H9 (cell line): Measurements from ENCODE around the gene RERE. TPM values are rescaled to one million over a fixed set of nuclear protein-coding genes. Genes with fewer than 3 reads are reported as not detected.

ENCODE experiments used
- DNase-seq: peaks from one replicate; pipeline ENCODE4 v3.0.0-alpha.2; 2017
- H2AFZ ChIP-seq: one replicate; pipeline ENCODE4 v1.6.1; 2013; ENCODE audit warnings: mild to moderate bottlenecking, low read length, control low read depth, moderate library complexity
- H2AK5ac ChIP-seq: 2 replicates; pipeline ENCODE4 v1.6.1; 2013; ENCODE audit warnings: low read length, control low read depth, mixed read lengths; ENCODE audit not compliant: insufficient read length
- H2BK120ac ChIP-seq: one replicate; pipeline ENCODE4 v1.6.1; 2013; ENCODE audit warnings: low read depth, mild to moderate bottlenecking, low read length, control low read depth, inconsistent platforms; ENCODE audit not compliant: poor library complexity, severe bottlenecking
- H2BK12ac ChIP-seq: 2 replicates; pipeline ENCODE4 v1.6.1; 2013; ENCODE audit warnings: low read length, control low read depth, mixed read lengths, low read depth; ENCODE audit not compliant: insufficient read length
- H2BK15ac ChIP-seq: 2 replicates; pipeline ENCODE4 v1.6.1; 2013; ENCODE audit warnings: low read depth, low read length, control low read depth
- H2BK20ac ChIP-seq: one replicate; pipeline ENCODE4 v1.6.1; 2013; ENCODE audit warnings: low read depth, mild to moderate bottlenecking, low read length, control low read depth, inconsistent platforms; ENCODE audit not compliant: poor library complexity, severe bottlenecking
- H2BK5ac ChIP-seq: 2 replicates; pipeline ENCODE4 v1.6.1; 2013; ENCODE audit warnings: low read length, control low read depth, mixed read lengths; ENCODE audit not compliant: insufficient read length
- H3K14ac ChIP-seq: 2 replicates; pipeline ENCODE4 v1.6.1; 2013; ENCODE audit warnings: low read length, control low read depth; ENCODE audit not compliant: insufficient read depth
- H3K18ac ChIP-seq: 2 replicates; pipeline ENCODE4 v1.6.1; 2013; ENCODE audit warnings: low read depth, mild to moderate bottlenecking, mixed read lengths, low read length, control low read depth; ENCODE audit not compliant: insufficient read length
- H3K23ac ChIP-seq: 2 replicates; pipeline ENCODE4 v1.6.1; 2013; ENCODE audit warnings: low read length, control low read depth, mixed read lengths, low read depth; ENCODE audit not compliant: insufficient read length
- H3K23me2 ChIP-seq: 2 replicates; pipeline ENCODE4 v1.6.1; 2013; ENCODE audit warnings: low read depth, mild to moderate bottlenecking, mixed read lengths, low read length, control low read depth; ENCODE audit not compliant: insufficient read length, poor library complexity, severe bottlenecking
- H3K27ac ChIP-seq: 2 replicates; pipeline ENCODE4 v1.5.1; 2013; ENCODE audit warnings: low read length, control low read depth, mixed read lengths, low read depth; ENCODE audit not compliant: insufficient read length
- H3K27me3 ChIP-seq: 2 replicates; pipeline ENCODE4 v1.6.1; 2013; ENCODE audit warnings: low read length, control low read depth, inconsistent platforms; ENCODE audit not compliant: insufficient read depth
- H3K4ac ChIP-seq: 2 replicates; pipeline ENCODE4 v1.6.1; 2013; ENCODE audit warnings: low read depth, mild to moderate bottlenecking, control low read depth, inconsistent platforms, low read length, moderate library complexity
- H3K4me1 ChIP-seq: 2 replicates; pipeline ENCODE4 v1.6.1; 2013; ENCODE audit warnings: low read length, control low read depth, inconsistent platforms; ENCODE audit not compliant: insufficient read depth
- H3K4me2 ChIP-seq: 2 replicates; pipeline ENCODE4 v1.6.1; 2013; ENCODE audit warnings: low read length, control low read depth, mixed read lengths; ENCODE audit not compliant: insufficient read length, insufficient read depth
- H3K56ac ChIP-seq: 2 replicates; pipeline ENCODE4 v1.6.1; 2013; ENCODE audit warnings: low read depth, mild to moderate bottlenecking, mixed read lengths, low read length, control low read depth; ENCODE audit not compliant: insufficient read length
- H3K79me1 ChIP-seq: 2 replicates; pipeline ENCODE4 v1.6.1; 2013; ENCODE audit warnings: low read depth, mild to moderate bottlenecking, moderate library complexity, low read length, control low read depth, inconsistent platforms; ENCODE audit not compliant: insufficient read depth, poor library complexity, severe bottlenecking
- H3K79me2 ChIP-seq: 2 replicates; pipeline ENCODE4 v1.6.1; 2013; ENCODE audit warnings: low read length, control low read depth, inconsistent platforms; ENCODE audit not compliant: insufficient read depth
- H3K9ac ChIP-seq: 2 replicates; pipeline ENCODE4 v1.6.1; 2013; ENCODE audit warnings: low read length, control low read depth, mixed read lengths; ENCODE audit not compliant: insufficient read length; ENCODE audit errors: extremely low read depth
- H3K9me3 ChIP-seq: one replicate; pipeline ENCODE4 v1.6.1; 2013; ENCODE audit warnings: low read depth, low read length, inconsistent platforms; ENCODE audit not compliant: control insufficient read depth
- H3T11ph ChIP-seq: one replicate; pipeline ENCODE4 v1.6.1; 2013; ENCODE audit warnings: mild to moderate bottlenecking, low read length, control low read depth, inconsistent platforms
- H4K20me1 ChIP-seq: one replicate; pipeline ENCODE4 v1.6.1; 2013; ENCODE audit not compliant: control insufficient read depth, insufficient read length, insufficient read depth
- H4K5ac ChIP-seq: 2 replicates; pipeline ENCODE4 v1.6.1; 2013; ENCODE audit warnings: low read depth, mild to moderate bottlenecking, mixed read lengths, low read length, control low read depth; ENCODE audit not compliant: insufficient read length
- H4K8ac ChIP-seq: replicated peaks from 2 replicates; pipeline ENCODE4 v1.6.1; 2013; ENCODE audit warnings: low read length, control low read depth, mixed read lengths, low read depth; ENCODE audit not compliant: insufficient read length
- H4K91ac ChIP-seq: 2 replicates; pipeline ENCODE4 v1.6.1; 2013; ENCODE audit warnings: low read depth, mild to moderate bottlenecking, moderate library complexity, mixed read lengths, low read length, control low read depth; ENCODE audit not compliant: insufficient read length
- H3K27ac Mint-ChIP-seq, 3 experiments: 2 replicates in 2 of 3; 3 replicates in 1 of 3; pipeline ENCODE4 v1.8.0; 2020 to 2021; ENCODE audit warnings: mixed read lengths in 3 of 3, mild to moderate bottlenecking in 1 of 3, moderate library complexity in 1 of 3
- H3K27me3 Mint-ChIP-seq: 2 replicates; pipeline ENCODE4 v1.8.0; 2021; ENCODE audit warnings: low read depth, mild to moderate bottlenecking, moderate library complexity, mixed read lengths
- H3K36me3 Mint-ChIP-seq, 3 experiments: 2 replicates in 2 of 3; 3 replicates in 1 of 3; pipeline ENCODE4 v1.8.0; 2020 to 2021; ENCODE audit warnings: low read depth in 3 of 3, mixed read lengths in 3 of 3; ENCODE audit not compliant: insufficient read depth in 1 of 3
- H3K4me1 Mint-ChIP-seq, 2 experiments: 2 replicates each; pipeline ENCODE4 v1.8.0; 2020; ENCODE audit warnings: mixed read lengths in 2 of 2
- H3K4me3 Mint-ChIP-seq, 2 experiments: 2 replicates in 1 of 2; 3 replicates in 1 of 2; pipeline ENCODE4 v1.8.0; 2020 to 2021; ENCODE audit warnings: mild to moderate bottlenecking in 2 of 2, mixed read lengths in 2 of 2, moderate library complexity in 1 of 2
- H3K9me3 Mint-ChIP-seq, 2 experiments: 2 replicates in 1 of 2; 3 replicates in 1 of 2; pipeline ENCODE4 v1.8.0; 2020; ENCODE audit warnings: mild to moderate bottlenecking in 2 of 2, mixed read lengths in 2 of 2, moderate library complexity in 1 of 2
- CTCF ChIP-seq: fragments of 200-600 bp; sonication (generic); conservative IDR thresholded peaks from 3 replicates; pipeline ENCODE4 v1.8.0; 2021; ENCODE audit warnings: antibody characterized with exemption, mild to moderate bottlenecking
- WGBS: extraction: QIAGEN DNeasy Blood & Tissue Kit; methylation state at CpG from one replicate; pipeline ENCODE4 v1.1.7; 2013; ENCODE audit warnings: missing lambda C conversion rate, low lambda C conversion rate, mixed read lengths; ENCODE audit not compliant: insufficient read length; ENCODE audit errors: extremely low coverage; 5-methylcytosine and 5-hydroxymethylcytosine counted together
- total RNA-seq: library from RNA; stranded (reverse); gene quantifications from 2 replicates; pipeline ENCODE4 v1.2.1, GENCODE V29; 2021

The RERE gene
- total RNA-seq, 1 experiment from 2014 or later: 103 TPM

GRCh38 chr1:8472668-8473067, 344.8 kb downstream of the RERE start:
- H4K8ac ChIP-seq: no peak overlapping the region

More at GRCh38 chr1:8472668-8473067, 344.8 kb downstream of the RERE start:
- Mint-ChIP-seq H3K27me3 (peaks cover 1% of the 10 kb centered on the region; the same call in 1 of the 2 replicates), H3K36me3 (no peaks in the 10 kb centered on the region; a peak in 1 of 7 replicates), H3K4me1 (peaks cover 39% of the 10 kb centered on the region in 2 experiments), H3K9me3 (no peaks in the 10 kb centered on the region), H3K4me3 (no peak overlapping the region), H3K27ac (peak overlapping the region in 2 of 3 experiments; percentile 54 to 93; a peak in 4 of 7 replicates)
- Histone ChIP-seq H3T11ph (no peak overlapping the region), H3K4me2 (no peak overlapping the region), H3K56ac (no peak overlapping the region), H2BK15ac (no peak overlapping the region), H3K23me2 (no peaks in the 10 kb centered on the region), H4K5ac (no peak overlapping the region), H3K9me3 (no peaks in the 10 kb centered on the region), H3K23ac (no peak overlapping the region), H3K14ac (no peak overlapping the region), H2AFZ (no peak overlapping the region), H3K4me1 (peaks cover 7% of the 10 kb centered on the region), H2BK20ac (no peak overlapping the region), H2BK12ac (no peak overlapping the region), H3K18ac (no peak overlapping the region), H3K79me2 (no peaks in the 10 kb centered on the region), H4K20me1 (no peaks in the 10 kb centered on the region), H3K27ac (no peak overlapping the region), H2BK120ac (no peak overlapping the region), H2BK5ac (no peak overlapping the region), H2AK5ac (no peak overlapping the region), H3K27me3 (no peaks in the 10 kb centered on the region), H3K4ac (no peak overlapping the region), H4K91ac (no peak overlapping the region), H3K9ac (no peak overlapping the region), H3K79me1 (peaks cover under 1% of the 10 kb centered on the region)
- no peak for DNase-seq
- no CpG with 5 or more reads among the region's 2 CpGs for whole genome bisulfite sequencing
- TF ChIP-seq CTCF: no peak
